ENCODE data around the gene DACT3.

Gene DACT3

DNA sequence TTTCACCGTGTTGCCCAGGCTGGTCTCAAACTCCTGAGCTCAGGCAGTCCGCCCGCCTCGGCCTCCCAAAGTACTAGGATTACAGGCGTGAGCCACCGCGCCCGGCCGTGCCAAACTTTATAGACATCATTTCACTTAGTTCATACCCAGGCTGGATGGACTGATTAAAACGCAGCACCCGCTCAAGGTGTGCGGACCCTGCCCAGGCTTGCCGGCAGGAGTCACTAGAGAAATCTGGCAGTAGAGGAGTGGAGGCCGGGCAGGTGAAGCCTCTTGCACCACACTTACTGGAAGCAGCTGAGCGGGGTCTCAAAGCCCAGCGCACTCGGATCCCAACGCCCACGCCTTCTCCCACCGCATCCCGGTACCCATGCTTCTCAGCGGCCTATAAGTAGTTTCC lies 47.5 kb downstream of the DACT3 start:
- DNase-seq (ENCODE audit: low read depth, low spot score) = no peak

DNA sequence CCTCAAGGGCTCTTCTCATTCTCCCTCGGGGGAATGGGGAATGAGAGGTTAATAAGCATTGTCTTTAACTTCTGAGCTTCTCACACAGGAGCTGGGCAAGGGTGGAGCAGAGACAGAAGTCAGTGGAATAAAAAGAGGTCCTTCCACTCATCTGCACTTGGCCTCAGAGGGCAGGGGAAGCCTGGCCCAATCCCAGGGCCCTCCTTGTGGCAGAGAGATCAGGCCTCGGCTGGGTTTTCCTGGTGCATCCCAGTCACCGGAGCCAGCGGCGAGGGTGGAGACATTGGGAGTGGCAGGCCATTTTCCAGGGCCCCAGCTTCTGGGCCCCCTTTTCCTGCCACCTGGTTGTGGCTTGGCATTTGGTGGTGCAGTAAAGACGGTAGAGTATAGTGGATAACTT lies 49.2 kb downstream of the DACT3 start:
- no peak for DNase-seq (ENCODE audit: low read depth, low spot score)

DNA sequence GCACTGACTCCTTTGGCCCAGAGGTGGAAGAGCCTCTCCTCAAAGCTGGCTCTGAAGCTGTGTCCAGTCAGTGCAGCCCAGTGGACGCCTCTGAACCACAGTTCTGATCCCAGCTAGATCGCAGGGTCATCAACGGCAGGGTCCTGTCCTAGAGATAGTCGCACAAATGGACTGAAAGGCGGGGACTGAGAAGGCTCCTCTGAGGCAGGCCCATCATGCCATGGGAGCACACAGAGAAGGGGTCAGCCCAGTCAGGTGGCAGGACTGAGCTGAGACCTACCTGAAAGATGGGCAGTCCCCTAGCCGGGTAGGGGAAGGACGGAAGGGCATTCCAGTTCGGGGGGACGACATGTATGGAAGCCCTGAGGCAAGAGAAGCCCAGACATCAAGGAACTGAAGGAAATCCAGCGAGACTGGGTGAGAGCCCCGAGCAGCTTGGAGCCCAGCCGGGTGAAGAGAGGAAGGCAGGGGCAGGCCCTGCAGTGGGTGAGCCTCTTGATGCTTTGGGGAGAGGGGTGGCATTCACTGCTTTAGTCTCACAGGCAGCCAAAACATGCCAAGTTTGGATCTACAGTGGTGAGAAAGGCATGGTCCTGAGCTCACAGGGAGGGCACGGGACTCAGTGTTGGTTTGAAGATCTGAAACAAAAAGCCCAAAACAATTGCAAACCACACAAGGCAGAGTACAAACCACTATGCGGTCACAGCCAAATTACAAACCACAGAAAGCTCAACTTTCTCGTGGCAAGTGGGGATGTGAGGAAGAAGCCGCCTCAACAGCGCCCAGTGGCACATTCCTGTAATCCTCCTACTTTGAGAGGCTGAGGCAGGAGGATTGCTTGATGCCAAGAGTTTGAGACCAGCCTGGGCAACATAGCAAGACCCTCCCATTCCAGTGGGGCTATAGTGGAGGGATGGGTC lies 49.9 kb downstream of the DACT3 start:
- DNase-seq (ENCODE audit: low read depth, low spot score) = no peak

DNA sequence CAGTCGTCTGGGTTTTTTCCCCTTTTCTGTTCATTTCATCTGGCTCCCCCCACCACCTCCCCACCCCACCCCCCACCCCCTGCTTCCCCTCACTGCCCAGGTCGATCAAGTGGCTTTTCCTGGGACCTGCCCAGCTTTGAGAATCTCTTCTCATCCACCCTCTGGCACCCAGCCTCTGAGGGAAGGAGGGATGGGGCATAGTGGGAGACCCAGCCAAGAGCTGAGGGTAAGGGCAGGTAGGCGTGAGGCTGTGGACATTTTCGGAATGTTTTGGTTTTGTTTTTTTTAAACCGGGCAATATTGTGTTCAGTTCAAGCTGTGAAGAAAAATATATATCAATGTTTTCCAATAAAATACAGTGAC lies 50.6 kb downstream of the DACT3 start:
- DNase-seq (ENCODE audit: low read depth, low spot score) = no peak

DNA sequence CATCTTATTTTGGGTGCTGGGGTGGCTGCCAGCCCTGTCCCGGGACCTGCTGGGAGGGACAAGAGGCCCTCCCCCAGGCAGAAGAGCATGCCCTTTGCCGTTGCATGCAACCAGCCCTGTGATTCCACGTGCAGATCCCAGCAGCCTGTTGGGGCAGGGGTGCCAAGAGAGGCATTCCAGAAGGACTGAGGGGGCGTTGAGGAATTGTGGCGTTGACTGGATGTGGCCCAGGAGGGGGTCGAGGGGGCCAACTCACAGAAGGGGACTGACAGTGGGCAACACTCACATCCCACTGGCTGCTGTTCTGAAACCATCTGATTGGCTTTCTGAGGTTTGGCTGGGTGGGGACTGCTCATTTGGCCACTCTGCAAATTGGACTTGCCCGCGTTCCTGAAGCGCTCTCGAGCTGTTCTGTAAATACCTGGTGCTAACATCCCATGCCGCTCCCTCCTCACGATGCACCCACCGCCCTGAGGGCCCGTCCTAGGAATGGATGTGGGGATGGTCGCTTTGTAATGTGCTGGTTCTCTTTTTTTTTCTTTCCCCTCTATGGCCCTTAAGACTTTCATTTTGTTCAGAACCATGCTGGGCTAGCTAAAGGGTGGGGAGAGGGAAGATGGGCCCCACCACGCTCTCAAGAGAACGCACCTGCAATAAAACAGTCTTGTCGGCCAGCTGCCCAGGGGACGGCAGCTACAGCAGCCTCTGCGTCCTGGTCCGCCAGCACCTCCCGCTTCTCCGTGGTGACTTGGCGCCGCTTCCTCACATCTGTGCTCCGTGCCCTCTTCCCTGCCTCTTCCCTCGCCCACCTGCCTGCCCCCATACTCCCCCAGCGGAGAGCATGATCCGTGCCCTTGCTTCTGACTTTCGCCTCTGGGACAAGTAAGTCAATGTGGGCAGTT lies 51.2 kb downstream of the DACT3 start:
- no peak for DNase-seq (ENCODE audit: low read depth, low spot score)

DNA sequence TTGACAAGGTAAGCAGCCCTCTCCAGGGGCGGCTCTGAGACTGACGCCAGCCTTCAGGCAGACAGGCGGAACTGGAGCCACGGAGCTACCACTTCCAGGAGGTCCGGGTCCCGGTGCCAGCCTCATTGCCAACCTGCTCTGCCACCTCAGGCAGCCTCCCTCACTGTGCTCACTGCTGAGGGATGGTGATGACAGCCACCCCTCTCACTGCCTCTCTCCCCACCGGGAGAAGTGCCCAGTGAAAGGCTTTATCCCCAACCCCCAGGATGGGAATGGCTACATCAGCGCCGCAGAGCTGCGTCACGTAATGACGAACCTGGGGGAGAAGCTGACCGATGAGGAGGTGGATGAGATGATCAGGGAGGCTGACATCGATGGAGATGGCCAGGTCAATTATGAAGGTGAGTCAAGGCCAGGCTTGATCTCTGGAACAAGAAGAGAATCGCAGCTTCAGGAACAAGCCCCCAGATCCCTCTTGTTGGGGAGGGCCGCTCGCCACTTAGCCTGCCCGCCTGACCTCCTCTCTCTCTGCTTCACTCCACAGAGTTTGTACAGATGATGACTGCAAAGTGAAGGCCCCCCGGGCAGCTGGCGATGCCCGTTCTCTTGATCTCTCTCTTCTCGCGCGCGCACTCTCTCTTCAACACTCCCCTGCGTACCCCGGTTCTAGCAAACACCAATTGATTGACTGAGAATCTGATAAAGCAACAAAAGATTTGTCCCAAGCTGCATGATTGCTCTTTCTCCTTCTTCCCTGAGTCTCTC lies 52.2 kb downstream of the DACT3 start:
- no peak for DNase-seq (ENCODE audit: low read depth, low spot score)

DNA sequence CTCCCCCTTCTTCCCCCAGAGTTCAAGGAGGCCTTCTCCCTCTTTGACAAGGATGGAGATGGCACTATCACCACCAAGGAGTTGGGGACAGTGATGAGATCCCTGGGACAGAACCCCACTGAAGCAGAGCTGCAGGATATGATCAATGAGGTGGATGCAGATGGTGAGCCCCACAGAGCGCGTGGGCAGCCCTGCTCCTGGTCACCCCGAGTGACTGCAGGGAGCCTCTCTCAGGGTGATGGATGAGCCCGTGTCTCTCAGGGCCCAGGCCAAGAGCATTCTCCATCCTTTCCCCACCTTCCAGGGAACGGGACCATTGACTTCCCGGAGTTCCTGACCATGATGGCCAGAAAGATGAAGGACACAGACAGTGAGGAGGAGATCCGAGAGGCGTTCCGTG lies 52.8 kb downstream of the DACT3 start:
- no peak for DNase-seq (ENCODE audit: low read depth, low spot score)

DNA sequence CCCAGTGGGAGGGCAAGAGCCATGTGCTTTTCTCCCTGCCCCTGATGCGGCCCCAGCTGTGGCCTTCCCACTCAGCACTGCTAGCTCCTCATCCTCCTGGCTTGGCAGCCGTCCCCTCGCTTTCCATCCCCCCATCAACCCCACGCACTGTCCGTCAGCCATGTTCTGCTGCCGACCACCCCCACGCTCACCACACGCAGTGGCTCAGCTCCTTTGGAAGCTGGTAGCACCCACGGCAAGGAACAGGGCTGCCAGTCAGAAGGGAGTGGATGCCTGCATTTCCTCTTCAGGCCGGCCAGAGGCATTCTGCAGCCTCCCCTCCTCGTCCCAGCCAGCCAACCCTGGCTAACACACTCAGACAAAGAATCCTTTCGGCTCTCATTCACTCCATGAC lies 53.5 kb downstream of the DACT3 start:
- DNase-seq (ENCODE audit: low read depth, low spot score) = no peak

DNA sequence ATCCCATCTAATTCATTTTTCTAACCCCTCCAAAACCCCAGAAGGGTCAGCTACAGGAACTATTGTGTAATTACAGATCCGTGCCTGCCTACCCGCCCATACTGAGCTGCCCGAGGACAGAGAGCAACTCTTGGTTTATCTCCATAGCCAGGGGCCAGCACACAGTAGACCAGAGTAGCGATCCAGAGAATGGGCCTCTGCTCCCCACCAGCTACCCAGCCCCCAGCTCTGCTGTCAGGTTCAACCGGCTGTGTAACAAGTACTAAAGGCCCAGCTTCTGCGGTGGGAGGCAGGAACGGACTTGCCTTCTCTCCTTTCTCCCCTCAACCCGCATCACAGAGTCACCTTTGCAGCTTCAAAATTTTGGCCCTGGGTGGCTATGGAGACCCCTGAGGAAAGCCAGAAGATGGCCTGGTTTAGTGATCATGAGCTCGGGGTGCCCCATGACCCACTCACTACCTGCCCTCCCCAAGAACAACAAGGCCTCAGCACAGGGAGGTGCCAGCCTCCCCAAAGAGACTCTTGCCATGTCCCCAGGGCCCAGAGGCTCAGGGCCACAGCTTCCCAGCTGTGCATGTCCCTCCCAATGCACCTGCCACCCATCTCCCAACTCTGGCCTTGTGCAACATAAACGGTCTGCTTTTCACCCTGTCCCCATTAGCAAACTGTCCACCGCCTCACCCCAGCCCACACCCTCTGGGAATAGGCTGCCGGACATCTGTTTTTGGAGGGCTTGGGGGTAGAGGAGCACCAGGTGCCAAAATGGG lies 54.1 kb downstream of the DACT3 start:
- DNase-seq (ENCODE audit: low read depth, low spot score) = no peak

DNA sequence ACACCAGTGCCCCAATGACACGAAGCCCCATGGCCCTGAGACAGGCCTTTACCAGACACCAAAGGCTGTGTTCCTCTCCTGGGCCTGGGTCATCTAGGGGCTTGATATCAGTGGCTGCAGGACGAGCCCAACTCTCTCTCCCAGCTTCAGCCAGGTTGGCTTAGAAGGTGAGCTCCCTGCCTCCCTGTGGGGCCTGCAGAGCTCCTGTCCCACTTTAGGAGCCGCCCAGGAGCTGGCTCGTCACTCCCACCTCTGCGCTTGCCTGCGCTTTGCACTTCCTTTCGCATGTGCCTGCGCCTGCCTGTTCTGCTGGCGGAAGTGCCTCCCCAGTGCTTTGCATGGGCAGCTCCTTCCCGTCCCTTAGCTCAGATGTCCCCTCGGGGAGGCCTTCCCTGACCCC lies 55.0 kb downstream of the DACT3 start:
- DNase-seq (ENCODE audit: low read depth, low spot score) = no peak

DNA sequence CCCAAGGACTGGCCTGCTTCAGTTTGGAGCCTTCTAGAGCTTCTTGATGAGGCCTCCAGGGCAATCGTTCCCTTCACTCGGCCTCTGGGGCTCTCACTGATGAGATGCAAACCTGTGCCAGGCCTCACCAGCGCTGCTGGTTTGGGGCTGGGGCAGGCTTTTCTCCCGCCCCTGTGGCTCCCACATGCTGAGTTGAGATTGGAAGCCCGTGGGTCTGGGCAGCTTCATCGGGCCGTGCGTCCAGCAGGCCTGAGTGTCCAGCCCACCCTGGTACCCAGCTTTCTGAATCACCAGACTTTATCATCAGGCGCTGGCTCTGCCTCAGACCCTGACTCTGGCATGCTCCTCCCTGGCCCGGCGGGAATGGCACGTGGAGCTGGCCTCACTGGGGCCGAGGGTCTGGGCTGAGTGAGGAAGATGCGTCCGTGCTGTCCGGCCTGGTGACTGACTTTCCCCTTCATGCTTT lies 55.6 kb downstream of the DACT3 start:
- DNase-seq (ENCODE audit: low read depth, low spot score) = no peak

DNA sequence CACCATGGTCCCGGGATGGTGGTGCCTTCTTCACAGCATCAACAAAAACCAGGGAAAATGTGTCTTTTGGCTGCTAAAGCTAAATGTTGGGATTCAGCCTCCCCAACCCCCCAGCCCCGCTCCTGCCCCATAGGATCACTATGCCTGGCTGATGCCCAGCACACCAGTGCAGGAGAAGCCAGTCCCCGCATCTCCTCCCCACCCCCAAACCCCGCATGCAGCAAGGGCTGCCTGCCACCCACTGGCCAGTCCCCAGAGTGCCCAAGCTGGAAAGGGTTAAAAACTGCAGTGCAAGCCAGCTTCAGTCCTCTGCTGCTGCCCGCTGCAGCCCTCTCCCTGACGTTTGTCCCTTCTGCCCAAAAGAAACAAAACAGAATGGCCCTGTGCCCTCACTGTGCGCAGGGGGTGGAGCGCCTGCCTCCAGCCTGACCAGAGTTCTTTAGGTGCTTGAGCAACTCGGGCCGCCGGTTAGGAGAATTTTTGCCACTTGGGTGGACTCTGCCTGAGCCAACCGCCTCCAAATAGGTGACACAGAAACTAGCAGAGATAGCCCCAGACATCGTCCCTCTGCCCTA lies 56.1 kb downstream of the DACT3 start:
- no peak for DNase-seq (ENCODE audit: low read depth, low spot score)

DNA sequence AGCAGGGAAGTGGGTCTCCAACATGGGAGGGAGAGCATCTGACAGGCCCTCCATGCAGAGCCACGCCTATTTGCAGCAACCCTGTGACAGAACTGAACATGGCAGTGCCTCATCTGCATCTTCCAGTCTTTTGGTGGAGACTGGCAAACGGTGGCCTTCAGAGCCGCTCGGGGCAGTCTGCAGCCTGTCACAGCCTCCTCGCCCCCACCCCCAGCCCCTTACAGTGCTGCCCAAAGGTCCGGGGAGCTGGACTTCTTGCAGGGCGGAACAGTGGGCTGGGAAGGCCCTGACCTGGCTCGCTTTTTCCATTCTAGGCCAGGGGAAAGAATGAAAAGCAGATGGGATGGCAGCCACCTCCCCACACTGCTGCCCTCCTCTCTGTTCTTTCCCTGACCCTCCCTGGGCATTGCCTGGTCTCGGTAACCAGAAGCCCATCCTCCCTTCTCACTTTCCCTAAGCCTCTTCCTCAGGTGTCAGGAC lies 57.2 kb downstream of the DACT3 start:
- no peak for DNase-seq (ENCODE audit: low read depth, low spot score)

DNA sequence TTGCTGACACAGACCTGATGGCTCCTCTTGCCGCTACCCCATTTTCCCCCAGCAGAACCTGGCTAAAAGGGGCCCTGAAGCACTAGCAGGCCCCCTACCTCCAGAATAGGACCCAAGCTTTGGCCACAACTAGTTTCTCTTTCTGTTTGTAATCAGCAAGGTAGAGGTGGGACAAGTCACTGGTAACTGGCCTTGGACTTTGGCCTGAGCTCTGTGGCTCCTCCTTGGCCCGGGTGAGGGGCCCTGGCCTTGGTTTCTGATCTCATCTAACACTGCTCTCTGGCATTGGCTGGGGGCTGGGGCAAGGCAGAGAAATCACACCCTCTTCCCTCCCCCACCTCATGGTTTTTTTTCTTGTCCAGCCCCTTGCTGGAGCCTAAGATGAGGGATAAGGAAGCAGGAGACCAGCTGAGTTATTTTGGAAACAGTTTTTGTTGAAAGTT lies 57.8 kb downstream of the DACT3 start:
- DNase-seq (ENCODE audit: low read depth, low spot score) = no peak

DNA sequence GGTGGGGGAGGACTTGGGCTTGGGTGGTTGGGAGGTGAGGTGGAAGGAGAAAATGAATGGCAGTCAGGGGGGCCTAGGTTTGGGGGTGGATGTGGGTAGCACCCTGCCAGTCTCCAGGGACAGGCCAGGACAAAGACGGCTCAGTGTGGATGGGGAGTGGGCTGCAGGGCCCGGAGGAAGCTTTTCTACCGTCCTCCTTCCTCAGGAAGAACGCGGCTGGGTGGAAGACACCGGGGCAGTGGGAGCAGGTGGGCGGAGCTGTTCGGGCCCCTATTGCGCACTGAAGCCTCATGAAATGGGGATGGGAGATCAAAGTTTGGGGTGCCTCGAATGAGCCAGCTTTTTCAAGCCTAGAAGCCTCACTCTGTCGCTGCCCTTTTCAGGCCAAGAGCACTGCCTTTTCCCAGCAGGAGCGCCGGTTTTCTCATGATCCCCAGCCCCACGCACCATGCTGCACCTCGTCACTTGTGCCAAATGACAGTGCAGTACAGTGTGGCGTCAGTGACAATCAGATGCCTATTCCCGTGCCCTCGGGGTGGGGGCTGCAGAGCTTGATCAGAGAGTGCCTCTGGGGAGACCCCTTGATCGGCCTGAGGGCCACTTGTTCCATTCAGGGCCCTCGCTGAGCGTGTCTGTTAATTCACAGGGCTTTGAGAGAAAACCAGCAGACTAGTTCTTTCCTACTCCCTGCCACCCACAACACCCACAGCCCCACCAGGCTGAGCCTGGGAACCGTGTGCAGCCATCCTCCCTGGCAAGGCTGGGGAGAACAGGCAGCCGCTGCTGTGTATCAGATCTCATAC lies 58.4 kb downstream of the DACT3 start:
- DNase-seq (ENCODE audit: low read depth, low spot score) = no peak

DNA sequence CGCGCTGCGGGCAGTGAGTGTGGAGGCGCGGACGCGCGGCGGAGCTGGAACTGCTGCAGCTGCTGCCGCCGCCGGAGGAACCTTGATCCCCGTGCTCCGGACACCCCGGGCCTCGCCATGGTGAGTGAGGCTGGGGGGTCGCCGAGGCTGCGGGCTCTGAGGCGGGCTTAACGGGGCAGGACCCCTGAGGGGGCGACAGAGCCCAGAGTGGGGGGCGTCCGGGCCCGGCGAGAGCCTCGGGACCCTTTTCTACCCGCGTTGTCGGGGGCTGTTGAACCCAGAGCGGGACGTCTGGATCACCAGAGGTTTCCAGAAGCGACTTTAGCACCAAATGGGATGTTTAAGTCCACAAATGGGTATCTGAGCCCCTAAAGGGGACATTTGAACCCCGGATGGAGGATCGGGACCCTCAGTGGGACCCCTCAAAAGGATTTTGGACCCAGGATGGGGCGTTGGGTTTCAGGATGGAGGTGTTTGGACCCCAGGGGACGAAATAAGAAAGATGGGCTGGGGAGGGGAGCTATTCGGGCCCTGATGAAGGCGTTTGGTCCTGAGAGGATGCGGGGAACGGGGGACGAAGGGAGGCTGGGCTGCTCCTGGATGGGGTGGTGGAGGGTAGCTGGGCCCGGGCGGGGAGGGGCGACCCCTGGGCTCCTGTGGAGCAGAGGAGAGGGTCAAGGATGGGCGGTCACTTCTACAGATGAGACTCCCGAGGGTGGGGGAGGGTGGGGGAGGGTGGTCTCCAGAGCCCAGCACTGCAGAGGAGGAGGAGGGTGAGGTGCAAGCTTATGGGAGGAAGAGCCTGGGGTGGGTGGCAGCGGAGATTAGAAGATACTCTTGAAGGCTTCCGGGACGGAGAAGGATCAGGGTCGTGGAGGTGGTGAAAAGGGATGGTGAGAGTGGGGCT lies 59.4 kb downstream of the DACT3 start, which contains the start of gene CALM3:
Gene CALM3 (plus strand): TSS at position 13 of the 907 bp plus-strand sequence. CDS start 105 bp downstream, at position 118.
- no peak for DNase-seq (ENCODE audit: low read depth, low spot score)

DNA sequence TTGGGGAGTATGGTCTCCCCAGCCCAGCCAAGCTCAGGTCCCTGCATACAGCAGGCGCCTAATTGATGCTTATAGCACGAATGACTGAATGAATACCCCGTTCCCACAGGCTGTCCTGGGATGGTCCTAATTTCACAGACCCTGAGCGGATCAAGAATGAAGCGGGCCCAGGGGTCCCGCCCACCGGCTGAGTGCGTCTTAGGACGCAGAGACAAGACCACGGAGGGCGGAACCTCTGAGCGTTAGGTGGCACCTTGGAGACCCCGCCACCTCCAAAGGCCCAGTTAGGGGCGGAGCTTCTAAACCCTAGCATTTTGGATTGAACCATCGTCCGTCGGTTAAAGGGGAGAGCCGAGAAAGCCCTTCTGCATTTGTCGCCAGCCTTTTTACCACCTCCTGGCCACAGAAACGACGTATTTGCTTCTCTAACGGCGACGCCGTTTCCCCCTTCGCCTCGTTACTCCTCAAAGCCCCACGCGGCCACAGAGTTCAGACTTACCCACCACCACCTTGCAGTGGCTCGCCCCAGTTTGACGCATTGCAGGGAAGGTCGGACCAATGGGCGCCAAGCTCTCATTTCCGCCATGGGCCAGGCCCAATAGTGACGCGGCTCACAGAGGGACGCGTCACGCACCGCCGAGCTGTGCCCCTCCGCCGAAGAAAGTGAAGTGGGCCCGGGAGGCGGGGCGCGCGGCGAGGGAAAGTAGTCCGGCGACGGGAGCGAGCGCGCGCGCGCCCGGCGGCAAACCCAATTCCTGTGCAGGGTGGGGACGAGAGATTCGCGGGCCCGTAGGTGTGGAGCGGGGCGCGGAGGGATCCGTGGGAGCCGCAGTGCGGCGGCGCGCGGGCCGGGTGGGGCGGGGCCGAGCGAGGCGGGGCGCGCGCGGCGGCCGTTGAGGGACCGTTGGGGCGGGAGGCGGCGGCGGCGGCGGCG lies 60.3 kb downstream of the DACT3 start:
- peak; percentile 96 for DNase-seq (ENCODE audit: low read depth, low spot score)

All from activated CD4-positive, CD25-positive, alpha-beta regulatory T cell treated with anti-CD3 and anti-CD28 coated beads, Interleukin-2, amount 50 U/mL, for 16 hours (primary cell).